ENCODE data around the gene GRAMD4.

DNA sequence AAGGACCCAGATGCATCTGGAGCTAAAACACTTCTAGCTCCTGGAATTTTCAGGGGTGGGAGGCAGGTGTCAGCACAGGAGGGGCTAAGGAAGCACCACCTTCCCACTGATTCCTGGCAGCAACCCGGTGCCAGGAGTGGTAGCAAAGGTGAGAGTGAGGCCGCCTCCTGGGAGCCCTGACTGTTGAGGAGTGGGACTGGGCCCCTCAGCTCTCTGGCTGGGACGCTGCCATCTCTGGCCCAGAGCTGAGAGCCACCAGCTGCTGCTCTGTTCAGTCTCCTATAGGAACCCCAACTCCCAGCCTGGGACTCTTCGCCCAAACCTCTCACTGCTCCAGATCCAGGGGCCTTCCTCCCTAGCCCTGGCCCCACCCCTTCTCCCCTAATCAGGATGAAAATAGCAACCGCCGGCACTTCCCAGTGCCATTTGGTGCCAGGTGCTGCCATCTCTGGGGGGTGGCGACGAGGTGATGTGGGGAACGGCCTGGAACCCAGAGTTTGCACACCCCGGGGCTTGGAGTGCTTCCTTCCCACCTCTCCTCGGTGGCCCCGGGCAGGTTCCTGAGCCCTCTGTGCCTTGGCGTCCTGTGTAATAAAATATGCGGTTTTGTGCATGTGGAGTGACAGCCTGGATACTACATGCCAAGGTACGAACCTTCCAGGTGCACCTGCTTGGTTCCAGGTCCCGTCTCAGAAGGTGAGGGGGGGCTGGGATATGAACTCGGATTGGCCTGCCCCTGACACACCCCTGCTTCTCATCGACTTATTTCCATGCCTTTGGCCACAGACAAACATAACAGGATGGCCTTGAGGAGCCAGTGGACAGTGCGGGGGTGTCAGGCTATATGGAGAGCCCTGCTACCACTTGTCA, 47.0 kb upstream of the GRAMD4 start:
- no peak for TF ChIP-seq POLR2A (IDR thresholded peaks at IDR 0.05)
- TF ChIP-seq, protein P1, sequence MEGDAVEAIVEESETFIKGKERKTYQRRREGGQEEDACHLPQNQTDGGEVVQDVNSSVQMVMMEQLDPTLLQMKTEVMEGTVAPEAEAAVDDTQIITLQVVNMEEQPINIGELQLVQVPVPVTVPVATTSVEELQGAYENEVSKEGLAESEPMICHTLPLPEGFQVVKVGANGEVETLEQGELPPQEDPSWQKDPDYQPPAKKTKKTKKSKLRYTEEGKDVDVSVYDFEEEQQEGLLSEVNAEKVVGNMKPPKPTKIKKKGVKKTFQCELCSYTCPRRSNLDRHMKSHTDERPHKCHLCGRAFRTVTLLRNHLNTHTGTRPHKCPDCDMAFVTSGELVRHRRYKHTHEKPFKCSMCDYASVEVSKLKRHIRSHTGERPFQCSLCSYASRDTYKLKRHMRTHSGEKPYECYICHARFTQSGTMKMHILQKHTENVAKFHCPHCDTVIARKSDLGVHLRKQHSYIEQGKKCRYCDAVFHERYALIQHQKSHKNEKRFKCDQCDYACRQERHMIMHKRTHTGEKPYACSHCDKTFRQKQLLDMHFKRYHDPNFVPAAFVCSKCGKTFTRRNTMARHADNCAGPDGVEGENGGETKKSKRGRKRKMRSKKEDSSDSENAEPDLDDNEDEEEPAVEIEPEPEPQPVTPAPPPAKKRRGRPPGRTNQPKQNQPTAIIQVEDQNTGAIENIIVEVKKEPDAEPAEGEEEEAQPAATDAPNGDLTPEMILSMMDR (IDR thresholded peaks at IDR 0.05): no peak

Data from uterus (tissue), 2 donors.